GM12864 (cell line): ENCODE results near the gene TMIGD1.
A peak's percentile ranks its signal among the peaks of the same experiment; 100 is the strongest.

ENCODE experiments used
- DNase-seq: peaks from one replicate; pipeline ENCODE4 v3.0.0-alpha.2; 2011; ENCODE audit warnings: low read depth
- H3K4me3 ChIP-seq: 2 replicates; pipeline ENCODE4 v1.5.1; 2011; ENCODE audit warnings: mild to moderate bottlenecking, low read depth, low read length, control low read depth
- CTCF ChIP-seq: IDR thresholded peaks from 2 replicates; pipeline ENCODE4 v1.5.1; 2011; ENCODE audit warnings: low read depth, mild to moderate bottlenecking, moderate library complexity, low read length, control low read depth, inconsistent platforms; ENCODE audit errors: missing control alignments

TMIGD1 gene

DNA sequence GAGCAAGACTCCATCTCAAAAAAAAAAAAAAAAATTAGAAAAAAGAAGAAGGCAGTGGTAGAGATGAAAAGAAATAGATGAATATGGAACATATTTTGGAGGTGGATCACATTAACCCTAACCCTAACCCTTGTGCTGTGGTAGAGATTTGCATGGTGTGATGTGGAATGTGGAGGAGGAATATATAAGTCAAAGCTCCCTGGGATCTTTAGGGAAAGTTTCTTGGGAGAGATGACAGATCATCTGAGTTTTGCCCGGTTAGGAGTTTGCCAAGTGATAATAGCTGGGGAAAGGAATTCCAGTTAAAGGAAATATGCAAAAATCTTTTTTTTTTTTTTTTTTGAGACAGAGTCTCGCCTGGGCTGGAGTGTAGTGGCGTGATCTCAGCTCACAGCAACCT lies 29.1 kb downstream of the TMIGD1 start:
- no peak for TF ChIP-seq CTCF
- DNase-seq: no peak
- no peak overlapping the region for H3K4me3 ChIP-seq

DNA sequence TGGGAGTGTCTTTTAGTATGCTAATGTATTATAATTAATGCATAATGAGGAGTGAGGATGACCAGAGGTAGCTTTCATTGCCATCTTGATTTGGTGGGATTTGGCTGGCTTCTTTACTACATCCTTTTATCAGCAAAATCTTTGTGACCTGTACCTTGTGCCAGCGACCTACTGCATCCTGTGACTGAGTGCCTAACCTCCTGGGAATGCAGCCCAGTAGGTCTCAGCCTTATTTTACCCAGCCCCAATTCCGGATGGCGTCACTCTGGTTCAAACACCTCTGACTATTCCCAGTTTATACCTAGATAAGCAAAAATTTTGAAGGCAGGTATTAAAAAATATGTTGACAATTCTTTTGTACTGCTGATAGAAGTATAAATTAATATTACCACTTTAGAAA lies 31.6 kb downstream of the TMIGD1 start:
- H3K4me3 ChIP-seq: no peak overlapping the region
- TF ChIP-seq CTCF: no peak
- no peak for DNase-seq

- no peak for TF ChIP-seq CTCF
- no peak overlapping the region for H3K4me3 ChIP-seq
- no peak for DNase-seq
Measured at GRCh38 chr17:30300818-30301217, 33.0 kb downstream of the TMIGD1 start.

DNA sequence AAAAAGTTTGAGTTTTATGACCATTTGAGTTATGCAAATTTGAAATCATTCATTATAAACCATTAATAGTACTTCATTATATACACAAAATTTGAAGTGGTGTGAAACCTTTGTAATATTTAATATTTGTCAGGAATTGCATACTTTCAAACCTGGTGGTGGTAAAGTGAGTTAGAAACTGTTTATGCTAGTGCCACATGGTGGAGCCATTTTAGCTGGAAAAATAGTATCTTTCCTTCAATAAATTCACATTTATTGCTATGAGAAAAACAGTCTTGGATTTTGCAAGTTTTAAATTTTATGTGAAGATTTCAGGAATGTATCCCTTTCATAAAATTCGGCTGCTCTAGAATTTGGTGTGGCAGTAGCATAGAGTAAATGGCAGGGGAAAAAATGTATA lies 34.9 kb downstream of the TMIGD1 start:
- no peak for TF ChIP-seq CTCF
- no peak overlapping the region for H3K4me3 ChIP-seq
- no peak for DNase-seq

- no peak for DNase-seq
- TF ChIP-seq CTCF: no peak
- H3K4me3 ChIP-seq: no peak overlapping the region
Measured at GRCh38 chr17:30297715-30298114, 36.1 kb downstream of the TMIGD1 start.

- no peak for TF ChIP-seq CTCF
- no peak for DNase-seq
- no peak overlapping the region for H3K4me3 ChIP-seq
Measured at GRCh38 chr17:30296499-30297080, 37.3 kb downstream of the TMIGD1 start.

DNA sequence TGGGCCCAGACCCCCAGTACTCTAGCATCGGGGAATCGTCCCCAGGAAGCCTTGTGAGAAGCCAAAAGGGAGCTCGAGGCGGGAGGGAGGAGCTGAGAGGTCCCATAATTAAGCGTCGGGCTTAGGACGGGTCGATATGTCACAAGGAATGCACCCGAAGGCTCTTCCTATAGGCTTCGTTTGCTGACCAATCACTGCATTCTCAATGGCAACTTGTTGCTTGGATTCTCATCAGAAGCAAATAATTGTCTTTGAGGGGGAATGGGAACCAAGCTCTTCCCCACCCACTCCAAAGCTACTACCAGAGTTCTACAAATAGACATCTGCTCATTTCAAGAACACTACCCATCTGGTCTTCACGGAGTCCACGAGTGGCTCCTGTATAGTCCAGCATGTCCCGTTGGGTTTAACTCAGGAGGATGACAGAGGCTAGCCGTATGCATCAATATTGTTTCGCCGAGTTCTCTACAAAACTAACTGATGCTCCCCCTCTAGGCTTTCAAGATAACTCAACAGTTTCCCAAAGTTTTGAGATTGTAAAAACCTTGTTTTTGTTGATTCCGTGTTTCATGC lies 41.5 kb downstream of the TMIGD1 start:
- no peak for DNase-seq
- H3K4me3 ChIP-seq: peak overlapping the region; percentile 88
- TF ChIP-seq CTCF: no peak
